Lung (tissue), 12 donors: ENCODE data around the gene STC2. TPM values are rescaled to one million over a fixed set of nuclear protein-coding genes. Genes with fewer than 3 reads are reported as not detected.

Source experiments
- ATAC-seq: fragments of 200-7000 bp; cut with Tn5 transposase; one replicate; pipeline ENCODE4 v1.9.1; 2020; ENCODE audit warnings: moderate number of reproducible peaks; ENCODE audit not compliant: insufficient read depth, low FRiP score
- DNase-seq, 3 donors: peaks; one replicate each; pipeline ENCODE4 v3.0.0-alpha.2; 2013 to 2017
- H3K27ac ChIP-seq, 2 donors: one replicate each; pipeline ENCODE4 v1.5.1; 2013; ENCODE audit warnings: mild to moderate bottlenecking in 2 of 2, moderate library complexity in 2 of 2, control low read depth in 1 of 2, inconsistent platforms in 1 of 2, low read depth in 1 of 2, low read length in 1 of 2
- H3K27me3 ChIP-seq, 3 donors: one replicate each; pipeline ENCODE4 v1.5.1; 2013; ENCODE audit warnings: low read length in 2 of 3; ENCODE audit not compliant: control insufficient read depth in 3 of 3, insufficient read depth in 3 of 3
- H3K36me3 ChIP-seq, 4 donors: one replicate each; pipeline ENCODE4 v1.5.1; 2013; ENCODE audit warnings: low read length in 4 of 4, mild to moderate bottlenecking in 1 of 4, moderate library complexity in 1 of 4; ENCODE audit not compliant: control insufficient read depth in 4 of 4, insufficient read depth in 4 of 4
- H3K4me1 ChIP-seq, 5 donors: one replicate each; pipeline ENCODE4 v1.5.1; 2013; ENCODE audit warnings: low read length in 5 of 5, mild to moderate bottlenecking in 2 of 5, moderate library complexity in 1 of 5; ENCODE audit not compliant: control insufficient read depth in 5 of 5, insufficient read depth in 5 of 5
- H3K4me3 ChIP-seq: one replicate; pipeline ENCODE4 v1.5.1; 2013; ENCODE audit warnings: mild to moderate bottlenecking, control low read depth, moderate library complexity
- H3K9ac ChIP-seq, 2 donors: one replicate each; pipeline ENCODE4 v1.5.1; 2013; ENCODE audit warnings: low read length in 2 of 2, control low read depth in 1 of 2; ENCODE audit not compliant: insufficient read depth in 1 of 2
- H3K9me3 ChIP-seq, 4 donors: one replicate each; pipeline ENCODE4 v1.5.1; 2013; ENCODE audit warnings: low read length in 3 of 4, mild to moderate bottlenecking in 1 of 4, moderate library complexity in 1 of 4; ENCODE audit not compliant: control insufficient read depth in 4 of 4, insufficient read depth in 3 of 4
- WGBS, 2 donors: extraction: QIAGEN DNeasy Blood & Tissue Kit; methylation state at CpG; one replicate each; pipeline ENCODE4 v1.1.7; 2013; 5-methylcytosine and 5-hydroxymethylcytosine counted together
- polyA plus RNA-seq, 2 donors: library from polyadenylated mRNA; stranded (reverse); fragments of 200-250 nt; gene quantifications; one replicate each; pipeline ENCODE4 v1.2.1, GENCODE V29; 2013
- total RNA-seq, 2 donors: library from RNA; depleted of rRNA in 1 of 2; stranded (reverse); fragments of >200 nt in 1 of 2; gene quantifications; one replicate each; pipeline ENCODE4 v1.2.1, GENCODE V29; 2014 to 2021
- TF ChIP-seq, protein P1 (sequence below): IDR thresholded peaks from 2 replicates; pipeline ENCODE4 v1.5.1; 2012; ENCODE audit warnings: mild to moderate bottlenecking; ENCODE audit errors: control extremely low read depth, extremely low read depth
- donor health status: control.
- donor health status: control.
- donor health status: Bipolar disorder and iron deficiency.
- donor health status: healthy.
- donor health status: DM: yes; HTN: yes; CAD: no.

STC2 gene
- total and polyA plus RNA-seq, 4 donors, result 3.1 to 18.1 (median 8.4) TPM

DNA sequence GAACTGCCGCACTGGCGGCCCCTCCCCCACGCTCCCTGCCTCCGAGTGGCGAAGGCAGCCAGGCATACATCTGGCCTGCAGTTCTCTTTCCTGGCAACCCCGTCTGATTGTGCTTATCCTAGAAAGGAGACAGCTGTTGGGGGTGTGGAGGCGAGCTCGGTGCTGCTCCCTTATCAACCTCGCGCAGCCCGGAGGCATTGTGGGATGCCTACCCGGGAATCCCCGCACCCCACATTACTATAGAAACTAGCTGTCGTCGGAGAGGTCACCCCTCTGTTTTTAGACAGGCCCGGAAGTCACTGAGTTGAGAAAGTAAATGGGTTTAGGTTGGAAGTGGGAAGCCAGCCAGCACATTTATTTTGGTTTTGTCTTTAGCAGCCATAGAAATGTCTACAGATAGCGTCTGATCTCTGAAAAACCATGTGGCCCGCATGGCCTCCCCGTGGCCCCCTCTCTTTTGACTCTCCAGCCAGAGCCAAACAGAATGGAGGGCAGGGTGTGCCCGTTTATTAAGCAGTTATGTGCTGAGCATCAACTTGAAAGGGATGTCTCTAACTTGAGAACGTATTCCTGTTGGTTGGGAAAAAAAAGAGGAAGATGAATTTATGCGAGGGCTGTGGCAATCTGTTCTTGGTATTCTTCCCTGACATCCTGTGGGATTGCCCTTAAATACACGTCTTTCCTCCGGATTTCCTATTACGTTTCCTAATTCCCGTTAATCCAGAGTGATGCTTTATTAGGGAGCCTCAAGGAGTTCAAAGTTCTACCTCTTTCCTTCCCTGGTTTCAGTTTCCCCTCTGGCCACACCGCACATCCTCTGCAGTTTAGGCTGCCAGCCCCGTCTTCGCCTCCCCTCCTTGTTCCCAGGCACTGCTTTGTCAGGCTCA, 3.9 kb downstream of the STC2 start:
- H3K36me3 ChIP-seq, result no peaks in the 10 kb centered on the region
- ATAC-seq (no peak), DNase-seq (peak; percentile 96 to 98 (median 97))

DNA sequence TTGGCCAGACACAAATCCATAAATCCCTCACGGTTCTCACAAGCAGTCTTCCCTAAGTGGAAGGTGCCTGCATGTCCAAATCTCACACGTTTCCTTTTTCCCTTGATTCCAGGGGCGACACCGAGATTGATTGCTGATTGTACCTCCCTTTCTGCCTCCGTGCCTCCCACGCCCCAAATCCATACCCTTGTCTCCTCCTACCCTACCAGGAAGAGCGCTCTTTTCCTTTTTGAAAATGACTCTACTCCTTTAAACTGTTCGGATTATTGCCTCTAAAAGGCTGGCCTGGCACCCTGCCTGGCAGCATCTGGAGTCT, 4.5 kb downstream of the STC2 start:
- Histone ChIP-seq H3K9ac (no peak overlapping the region), H3K4me3 (no peak overlapping the region), H3K4me1 (peaks cover 14 to 97% (median 37%) of the 10 kb centered on the region in 5 donors), H3K27ac (peak overlapping the region; percentile 2 to 74), H3K27me3 (peaks cover 4 to 27% (median 6%) of the 10 kb centered on the region in 3 donors), H3K9me3 (no peaks in the 10 kb centered on the region), H3K36me3 (no peaks in the 10 kb centered on the region)
- WGBS, 2 donors, result 39 to 54% methylated on average over 8 of the region's 8 CpGs
- no peak for ATAC-seq
- no peak for DNase-seq
- TF ChIP-seq, protein P1, sequence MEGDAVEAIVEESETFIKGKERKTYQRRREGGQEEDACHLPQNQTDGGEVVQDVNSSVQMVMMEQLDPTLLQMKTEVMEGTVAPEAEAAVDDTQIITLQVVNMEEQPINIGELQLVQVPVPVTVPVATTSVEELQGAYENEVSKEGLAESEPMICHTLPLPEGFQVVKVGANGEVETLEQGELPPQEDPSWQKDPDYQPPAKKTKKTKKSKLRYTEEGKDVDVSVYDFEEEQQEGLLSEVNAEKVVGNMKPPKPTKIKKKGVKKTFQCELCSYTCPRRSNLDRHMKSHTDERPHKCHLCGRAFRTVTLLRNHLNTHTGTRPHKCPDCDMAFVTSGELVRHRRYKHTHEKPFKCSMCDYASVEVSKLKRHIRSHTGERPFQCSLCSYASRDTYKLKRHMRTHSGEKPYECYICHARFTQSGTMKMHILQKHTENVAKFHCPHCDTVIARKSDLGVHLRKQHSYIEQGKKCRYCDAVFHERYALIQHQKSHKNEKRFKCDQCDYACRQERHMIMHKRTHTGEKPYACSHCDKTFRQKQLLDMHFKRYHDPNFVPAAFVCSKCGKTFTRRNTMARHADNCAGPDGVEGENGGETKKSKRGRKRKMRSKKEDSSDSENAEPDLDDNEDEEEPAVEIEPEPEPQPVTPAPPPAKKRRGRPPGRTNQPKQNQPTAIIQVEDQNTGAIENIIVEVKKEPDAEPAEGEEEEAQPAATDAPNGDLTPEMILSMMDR, result no peak

More for the DNA sequence above, 3.9 kb downstream of the STC2 start:
- TF ChIP-seq, protein P1, result no peak
- peaks cover 14 to 97% (median 31%) of the 10 kb centered on the region in 5 donors for H3K4me1 ChIP-seq
- WGBS, 2 donors, result 31 to 32% methylated on average over 29 of the region's 29 CpGs
- peaks cover 4 to 27% (median 8%) of the 10 kb centered on the region in 3 donors for H3K27me3 ChIP-seq
- H3K27ac ChIP-seq, result peak overlapping the region; percentile 2 to 74
- H3K9ac ChIP-seq, result no peak overlapping the region
- H3K4me3 ChIP-seq, result no peak overlapping the region
- H3K9me3 ChIP-seq, result no peaks in the 10 kb centered on the region

DNA sequence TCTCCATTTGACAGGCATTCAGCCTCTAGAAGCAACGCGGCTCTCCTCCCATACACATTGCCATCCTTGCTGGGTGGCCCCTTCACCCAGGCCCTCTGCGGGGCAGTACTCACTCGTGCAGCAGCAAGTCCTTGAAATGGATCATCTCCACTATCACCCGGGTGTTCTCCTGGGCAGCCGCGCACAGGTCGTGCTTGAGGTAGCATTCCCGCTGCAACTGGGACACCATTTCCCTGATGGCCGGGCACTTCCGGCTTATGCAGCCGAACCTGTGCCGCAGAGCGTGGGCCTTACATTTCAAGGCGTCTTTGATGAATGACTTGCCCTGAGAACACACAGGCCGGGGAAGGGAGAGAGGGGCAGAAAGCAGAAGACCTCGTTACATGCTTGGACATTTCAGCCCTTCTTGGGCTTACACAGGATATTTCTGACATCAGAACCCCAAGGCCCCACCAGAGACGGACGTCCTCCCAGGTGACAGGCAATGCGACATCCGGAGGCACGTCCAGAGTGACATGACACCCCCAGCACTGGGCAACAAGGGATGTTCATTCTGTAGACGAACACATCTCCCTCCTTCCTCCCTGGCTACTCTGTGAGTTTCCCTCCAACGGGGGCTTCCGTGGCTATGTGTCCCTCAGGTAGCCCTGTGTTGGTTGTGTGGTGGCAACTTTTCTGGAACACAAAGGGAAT, 5.0 kb downstream of the STC2 start:
- Histone ChIP-seq H3K4me1 (peaks cover 14 to 97% (median 38%) of the 10 kb centered on the region in 5 donors), H3K27me3 (peaks cover under 1 to 27% (median 4%) of the 10 kb centered on the region in 3 donors)
- 76 to 87% methylated on average over 25 of the region's 25 CpGs for WGBS, 2 donors

More for the DNA sequence above, 5.0 kb downstream of the STC2 start:
- ATAC-seq (no peak), DNase-seq (no peak)
- Histone ChIP-seq H3K9me3 (no peaks in the 10 kb centered on the region), H3K36me3 (no peaks in the 10 kb centered on the region), H3K27ac (peak overlapping the region in 1 of 2 donors; percentile 74), H3K9ac (no peak overlapping the region), H3K4me3 (no peak overlapping the region)
- TF ChIP-seq, protein P1, result no peak
